Keratinocyte (primary cell): ENCODE data around the gene HDAC5.

Experiments
- CTCF ChIP-seq, 3 experiments: IDR thresholded peaks in 1 of 3; conservative IDR thresholded peaks in 1 of 3; optimal IDR thresholded peaks in 1 of 3; 2 replicates in 2 of 3; 3 replicates in 1 of 3; pipeline versions ENCODE3 to v1.5.1; 2011; ENCODE audit warnings: low read length in 3 of 3, mild to moderate bottlenecking in 3 of 3, moderate library complexity in 2 of 3, control low read depth in 1 of 3, inconsistent platforms in 1 of 3; ENCODE audit not compliant: insufficient read depth in 2 of 3; ENCODE audit errors: extremely low read depth in 1 of 3
- EZH2 ChIP-seq: IDR thresholded peaks from one replicate; pipeline ENCODE4 v1.6.1; 2012; ENCODE audit warnings: inconsistent platforms, mild to moderate bottlenecking, low read length, moderate library complexity

GRCh38 chr17:44171931-44172455 lies 48.6 kb upstream of the HDAC5 start:
- TF ChIP-seq CTCF (optimal IDR thresholded peaks at IDR 0.05 in 1 of 3, IDR thresholded peaks at IDR 0.05 in 1 of 3, conservative IDR thresholded peaks at IDR 0.05 in 1 of 3; ENCODE audit: extremely low read depth in 1 of 3, insufficient read depth in 2 of 3, low read length in 3 of 3): no peak
- TF ChIP-seq EZH2: no peak
